22Rv1 (cell line): ENCODE measurements around the gene THRB.

ENCODE experiments used
- ZFX ChIP-seq: fragments of 450-650 bp; IDR thresholded peaks from 2 replicates; pipeline ENCODE4 v1.6.1; 2017; ENCODE audit warnings: antibody characterized with exemption, borderline replicate concordance
- TF ChIP-seq, protein P1 (sequence below): fragments of 450-650 bp; IDR thresholded peaks from 2 replicates; pipeline ENCODE4 v1.5.1; 2017; ENCODE audit warnings: mild to moderate bottlenecking

GRCh38 chr3:24158761-24159454 lies 335.7 kb downstream of the THRB start:
- TF ChIP-seq, protein P1, sequence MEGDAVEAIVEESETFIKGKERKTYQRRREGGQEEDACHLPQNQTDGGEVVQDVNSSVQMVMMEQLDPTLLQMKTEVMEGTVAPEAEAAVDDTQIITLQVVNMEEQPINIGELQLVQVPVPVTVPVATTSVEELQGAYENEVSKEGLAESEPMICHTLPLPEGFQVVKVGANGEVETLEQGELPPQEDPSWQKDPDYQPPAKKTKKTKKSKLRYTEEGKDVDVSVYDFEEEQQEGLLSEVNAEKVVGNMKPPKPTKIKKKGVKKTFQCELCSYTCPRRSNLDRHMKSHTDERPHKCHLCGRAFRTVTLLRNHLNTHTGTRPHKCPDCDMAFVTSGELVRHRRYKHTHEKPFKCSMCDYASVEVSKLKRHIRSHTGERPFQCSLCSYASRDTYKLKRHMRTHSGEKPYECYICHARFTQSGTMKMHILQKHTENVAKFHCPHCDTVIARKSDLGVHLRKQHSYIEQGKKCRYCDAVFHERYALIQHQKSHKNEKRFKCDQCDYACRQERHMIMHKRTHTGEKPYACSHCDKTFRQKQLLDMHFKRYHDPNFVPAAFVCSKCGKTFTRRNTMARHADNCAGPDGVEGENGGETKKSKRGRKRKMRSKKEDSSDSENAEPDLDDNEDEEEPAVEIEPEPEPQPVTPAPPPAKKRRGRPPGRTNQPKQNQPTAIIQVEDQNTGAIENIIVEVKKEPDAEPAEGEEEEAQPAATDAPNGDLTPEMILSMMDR = no peak
- TF ChIP-seq ZFX = no peak
